ENCODE measurements around the gene CCDC146. TPM values are rescaled to one million over a fixed set of nuclear protein-coding genes. Genes with fewer than 3 reads are reported as not detected.

Gene CCDC146
- total and polyA plus RNA-seq, 10 of the 15 experiments (the other 5 are each of a cell fraction or from before 2014, with no cell fraction given), result 0.28 to 5.3 (median 1.3) TPM

GRCh38 chr7:77270094-77270480 is 147.7 kb downstream of the CCDC146 start:
- CTCF ChIA-PET, result interaction anchor here (0.8 to 2.1 kb wide), 5 partner anchors 10 to 148 kb away, joined by 3 to 6 read pairs (median 3); partner anchors contain the start of gene CCDC146
- H3K27me3 ChIP-seq (replicated peaks in 1 of 2; ENCODE audit: control insufficient read depth in 2 of 2, insufficient read depth in 2 of 2, low read length in 1 of 2), result no peaks in the 10 kb centered on the region
- no peak for ATAC-seq
- no TSS peak for BruUV-seq (replicated peaks)
- intact Hi-C loops (cut with micrococcal nuclease; ENCODE audit: unreplicated experiment), result no loop called here
- WGBS (ENCODE audit: insufficient coverage, insufficient replicate concordance, low lambda C conversion rate, missing lambda C conversion rate), result 100% methylated on average over 1 of the region's 1 CpG
- H3K9me3 ChIP-seq (replicated peaks; ENCODE audit: control insufficient read depth, insufficient read depth, low read length), result no peaks in the 10 kb centered on the region
- H3K36me3 ChIP-seq (ENCODE audit: control insufficient read depth in 2 of 2, insufficient read depth in 2 of 2, low read length in 1 of 2), result no peaks in the 10 kb centered on the region
- SMC1A ChIA-PET (ENCODE audit: uncharacterized antibody, unreplicated experiment), result interaction anchor here (0.7 to 3.6 kb wide), 8 partner anchors 12 to 490 kb away, joined by 3 to 11 read pairs (median 5); no protein-coding TSS in a partner anchor
- no peak overlapping the region for H2AFZ ChIP-seq (ENCODE audit: control insufficient read depth, low read depth, low read length)
- no peak for FAIRE-seq
- no peak for DNase-seq (ENCODE audit: low read depth, low spot score)
- no peaks in the 10 kb centered on the region for H4K20me1 ChIP-seq (ENCODE audit: control insufficient read depth, insufficient read depth)
- no peak overlapping the region for H3K27ac ChIP-seq (ENCODE audit: control insufficient read depth, insufficient read depth)
- H3K9ac ChIP-seq (ENCODE audit: control insufficient read depth, insufficient read depth, low read length), result no peak overlapping the region
- in situ Hi-C loops (cut with MboI), result no loop called here
- peaks cover 19% of the 10 kb centered on the region for H3K4me1 ChIP-seq (ENCODE audit: control insufficient read depth, insufficient read depth, low read length)
- H3K79me2 ChIP-seq (ENCODE audit: control insufficient read depth, insufficient read depth, low read length), result no peaks in the 10 kb centered on the region
- no peak overlapping the region for H3K4me3 ChIP-seq
- POLR2A ChIA-PET, result interaction anchor here (0.6 to 0.7 kb wide), 2 partner anchors 51 to 58 kb away, joined by 3 to 4 read pairs; no protein-coding TSS in a partner anchor
- TF ChIP-seq RUNX3 (IDR thresholded peaks at IDR 0.05; ENCODE audit: low read length), result no peak
- RAD21 ChIA-PET (ENCODE audit: unreplicated experiment), result interaction anchor here (0.6 to 1.5 kb wide), 2 partner anchors 62 to 76 kb away, joined by 3 to 4 read pairs; no protein-coding TSS in a partner anchor
- no peak overlapping the region; the same call in 1 of the 2 replicates for H3K4me2 ChIP-seq (ENCODE audit: control insufficient read depth, insufficient read depth)

- no TSS peak for BruUV-seq (replicated peaks)
- Histone ChIP-seq H3K4me1 (ENCODE audit: control insufficient read depth, insufficient read depth, low read length) (peaks cover 8% of the 10 kb centered on the region; the same call in 1 of the 2 replicates), H3K4me2 (ENCODE audit: control insufficient read depth, insufficient read depth) (no peak overlapping the region), H3K27ac (ENCODE audit: control insufficient read depth, insufficient read depth) (no peak overlapping the region), H3K9me3 (replicated peaks; ENCODE audit: control insufficient read depth, insufficient read depth, low read length) (no peaks in the 10 kb centered on the region), H3K27me3 (replicated peaks in 1 of 2; ENCODE audit: control insufficient read depth in 2 of 2, insufficient read depth in 2 of 2, low read length in 1 of 2) (no peaks in the 10 kb centered on the region), H2AFZ (ENCODE audit: control insufficient read depth, low read depth, low read length) (no peak overlapping the region), H4K20me1 (ENCODE audit: control insufficient read depth, insufficient read depth) (no peaks in the 10 kb centered on the region), H3K4me3 (no peak overlapping the region), H3K9ac (ENCODE audit: control insufficient read depth, insufficient read depth, low read length) (no peak overlapping the region), H3K79me2 (ENCODE audit: control insufficient read depth, insufficient read depth, low read length) (no peaks in the 10 kb centered on the region), H3K36me3 (ENCODE audit: control insufficient read depth in 2 of 2, insufficient read depth in 2 of 2, low read length in 1 of 2) (no peaks in the 10 kb centered on the region)
- in situ Hi-C loops (cut with MboI), result no loop called here
- FAIRE-seq, result no peak
- DNase-seq (ENCODE audit: low read depth, low spot score), result no peak
- ChIA-PET POLR2A (no interaction called here), RAD21 (ENCODE audit: unreplicated experiment) (no interaction called here), SMC1A (ENCODE audit: uncharacterized antibody, unreplicated experiment) (interaction anchor here (0.8 kb wide), 1 partner anchor 72 kb away, joined by 3 read pairs; no protein-coding TSS in a partner anchor), CTCF (no interaction called here)
- WGBS (ENCODE audit: insufficient coverage, insufficient replicate concordance, low lambda C conversion rate, missing lambda C conversion rate), result 98% methylated on average over 5 of the region's 5 CpGs
- intact Hi-C loops (cut with micrococcal nuclease; ENCODE audit: unreplicated experiment), result no loop called here
- ATAC-seq, result no peak
- no peak for TF ChIP-seq NFYA (IDR thresholded peaks at IDR 0.05; ENCODE audit: borderline replicate concordance, low read depth, low read length)
- TF ChIP-seq RAD51 (IDR thresholded peaks at IDR 0.05), result no peak
- TF ChIP-seq TAF1 (IDR thresholded peaks at IDR 0.05; ENCODE audit: borderline replicate concordance, low read depth, low read length), result no peak
- TF ChIP-seq SPI1 (IDR thresholded peaks at IDR 0.05; ENCODE audit: borderline replicate concordance, insufficient read depth, low read depth, low read length), result no peak
- no peak for TF ChIP-seq ZBTB4 (CRISPR knock-in tag; IDR thresholded peaks at IDR 0.05)
- no peak for TF ChIP-seq RCOR1 (conservative IDR thresholded peaks at IDR 0.05; ENCODE audit: low read depth, low read length)
- no peak for TF ChIP-seq BACH1 (IDR thresholded peaks at IDR 0.05; ENCODE audit: borderline replicate concordance)
- no peak for TF ChIP-seq SREBF1 (IDR thresholded peaks at IDR 0.05; ENCODE audit: low read length)
- TF ChIP-seq HDGF (IDR thresholded peaks at IDR 0.05), result no peak
- TF ChIP-seq CREB1 (IDR thresholded peaks at IDR 0.05; ENCODE audit: low read depth), result no peak
- no peak for TF ChIP-seq ZBED1 (IDR thresholded peaks at IDR 0.05; ENCODE audit: borderline replicate concordance)
- no peak for TF ChIP-seq CBX5 (IDR thresholded peaks at IDR 0.05; ENCODE audit: low read depth)
- no peak for TF ChIP-seq MTA3 (IDR thresholded peaks at IDR 0.05; ENCODE audit: borderline replicate concordance, low read length)
- no peak for TF ChIP-seq PKNOX1 (IDR thresholded peaks at IDR 0.05)
- TF ChIP-seq IKZF1 (conservative IDR thresholded peaks at IDR 0.05), result no peak
Measured at GRCh38 chr7:77271766-77272165, 149.4 kb downstream of the CCDC146 start.

All from GM12878 (cell line).